ENCODE results near the gene COL4A6. TPM values are rescaled to one million over a fixed set of nuclear protein-coding genes. Genes with fewer than 3 reads are reported as not detected.

Gene COL4A6
- total and polyA plus RNA-seq, 4 donors = under 0.01 to 0.09 (median 0.07) TPM; not detected in 1

GRCh38 chrX:108169768-108170167, 268.5 kb downstream of the COL4A6 start:
- no peak for TF ChIP-seq GABPA (IDR thresholded peaks at IDR 0.05 in 1 of 2, conservative IDR thresholded peaks at IDR 0.05 in 1 of 2)
- no peak for TF ChIP-seq FOXA1 (IDR thresholded peaks at IDR 0.05)
- TF ChIP-seq FOXA2 (IDR thresholded peaks at IDR 0.05) = no peak
- TF ChIP-seq HNF4G (IDR thresholded peaks at IDR 0.05) = no peak
- no peak for TF ChIP-seq ATF3 (IDR thresholded peaks at IDR 0.05)
- no peak for TF ChIP-seq YY1 (IDR thresholded peaks at IDR 0.05)
- TF ChIP-seq EGR1 (IDR thresholded peaks at IDR 0.05; ENCODE audit: low read depth in 2 of 2) = no peak
- TF ChIP-seq TAF1 (conservative IDR thresholded peaks at IDR 0.05) = no peak
- TF ChIP-seq ZBTB33 (IDR thresholded peaks at IDR 0.05) = no peak
- no peak for TF ChIP-seq RXRA (IDR thresholded peaks at IDR 0.05)
- TF ChIP-seq CTCF (IDR thresholded peaks at IDR 0.05; ENCODE audit: low read depth, low read length, missing input control) = no peak
- WGBS = 95% methylated on average over 3 of the region's 3 CpGs
- Histone ChIP-seq H3K27ac (ENCODE audit: low read depth in 1 of 2, low read length in 2 of 2) (no peak overlapping the region), H3K27me3 (ENCODE audit: control insufficient read depth in 4 of 4, insufficient read depth in 4 of 4, low read length in 3 of 4) (no peaks in the 10 kb centered on the region), H3K9ac (ENCODE audit: low read depth in 1 of 2, low read length in 2 of 2) (no peak overlapping the region), H3K9me3 (ENCODE audit: control insufficient read depth in 4 of 4, low read length in 3 of 4) (no peaks in the 10 kb centered on the region), H3K4me3 (ENCODE audit: low read depth in 1 of 3, low read length in 3 of 3) (no peak overlapping the region), H3K4me1 (ENCODE audit: control insufficient read depth in 4 of 4, insufficient read depth in 4 of 4, low read length in 3 of 4) (no peaks in the 10 kb centered on the region), H3K36me3 (ENCODE audit: control insufficient read depth in 4 of 4, insufficient read depth in 3 of 4, low read depth in 1 of 4, low read length in 3 of 4) (no peaks in the 10 kb centered on the region)
- DNase-seq (ENCODE audit: low spot score) = no peak

GRCh38 chrX:108168961-108169740, 269.1 kb downstream of the COL4A6 start:
- WGBS = 94% methylated on average over 9 of the region's 9 CpGs
- no peak for DNase-seq (ENCODE audit: low spot score)
- no peak overlapping the region for H3K9ac ChIP-seq (ENCODE audit: low read depth in 1 of 2, low read length in 2 of 2)
- TF ChIP-seq MAX (IDR thresholded peaks at IDR 0.05) (no peak), JUND (IDR thresholded peaks at IDR 0.05) (no peak), YY1 (IDR thresholded peaks at IDR 0.05) (no peak), RXRA (IDR thresholded peaks at IDR 0.05) (no peak)
- no peak overlapping the region for H3K27ac ChIP-seq (ENCODE audit: low read depth in 1 of 2, low read length in 2 of 2)
- H3K9me3 ChIP-seq (ENCODE audit: control insufficient read depth in 4 of 4, low read length in 3 of 4) = no peaks in the 10 kb centered on the region
- no peak overlapping the region for H3K4me3 ChIP-seq (ENCODE audit: low read depth in 1 of 3, low read length in 3 of 3)
- no peaks in the 10 kb centered on the region for H3K36me3 ChIP-seq (ENCODE audit: control insufficient read depth in 4 of 4, insufficient read depth in 3 of 4, low read depth in 1 of 4, low read length in 3 of 4)
- no peaks in the 10 kb centered on the region for H3K27me3 ChIP-seq (ENCODE audit: control insufficient read depth in 4 of 4, insufficient read depth in 4 of 4, low read length in 3 of 4)
- no peaks in the 10 kb centered on the region for H3K4me1 ChIP-seq (ENCODE audit: control insufficient read depth in 4 of 4, insufficient read depth in 4 of 4, low read length in 3 of 4)
